NB4 (cell line): ENCODE data around the gene AMIGO3.

Experiments used
- DNase-seq: peaks from one replicate; pipeline ENCODE4 v3.0.0; 2010; ENCODE audit warnings: low read depth
- H3K4me3 ChIP-seq: one replicate; pipeline ENCODE4 v1.5.1; 2011; ENCODE audit warnings: mild to moderate bottlenecking, low read depth, low read length, moderate library complexity
- MYC ChIP-seq: IDR thresholded peaks from 2 replicates; pipeline ENCODE4 v1.6.1; 2011; ENCODE audit warnings: low read depth, low read length
- POLR2A ChIP-seq: IDR thresholded peaks from 2 replicates; pipeline ENCODE4 v1.6.1; 2011; ENCODE audit warnings: mild to moderate bottlenecking; ENCODE audit not compliant: insufficient read length; ENCODE audit errors: extremely low read depth
- TF ChIP-seq, protein P1 (sequence below): IDR thresholded peaks from one replicate; pipeline ENCODE4 v1.5.1; 2012; ENCODE audit warnings: low read depth, low read length
- TF ChIP-seq, protein P2 (sequence below): IDR thresholded peaks from 2 replicates; pipeline ENCODE4 v1.6.1; 2011; ENCODE audit warnings: low read depth, low read length

AMIGO3 gene

GRCh38 chr3:49738067-49738713 lies 18.7 kb upstream of the AMIGO3 start:
- no peak overlapping the region for H3K4me3 ChIP-seq
- DNase-seq = no peak
- TF ChIP-seq, protein P1, sequence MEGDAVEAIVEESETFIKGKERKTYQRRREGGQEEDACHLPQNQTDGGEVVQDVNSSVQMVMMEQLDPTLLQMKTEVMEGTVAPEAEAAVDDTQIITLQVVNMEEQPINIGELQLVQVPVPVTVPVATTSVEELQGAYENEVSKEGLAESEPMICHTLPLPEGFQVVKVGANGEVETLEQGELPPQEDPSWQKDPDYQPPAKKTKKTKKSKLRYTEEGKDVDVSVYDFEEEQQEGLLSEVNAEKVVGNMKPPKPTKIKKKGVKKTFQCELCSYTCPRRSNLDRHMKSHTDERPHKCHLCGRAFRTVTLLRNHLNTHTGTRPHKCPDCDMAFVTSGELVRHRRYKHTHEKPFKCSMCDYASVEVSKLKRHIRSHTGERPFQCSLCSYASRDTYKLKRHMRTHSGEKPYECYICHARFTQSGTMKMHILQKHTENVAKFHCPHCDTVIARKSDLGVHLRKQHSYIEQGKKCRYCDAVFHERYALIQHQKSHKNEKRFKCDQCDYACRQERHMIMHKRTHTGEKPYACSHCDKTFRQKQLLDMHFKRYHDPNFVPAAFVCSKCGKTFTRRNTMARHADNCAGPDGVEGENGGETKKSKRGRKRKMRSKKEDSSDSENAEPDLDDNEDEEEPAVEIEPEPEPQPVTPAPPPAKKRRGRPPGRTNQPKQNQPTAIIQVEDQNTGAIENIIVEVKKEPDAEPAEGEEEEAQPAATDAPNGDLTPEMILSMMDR = no peak

DNA sequence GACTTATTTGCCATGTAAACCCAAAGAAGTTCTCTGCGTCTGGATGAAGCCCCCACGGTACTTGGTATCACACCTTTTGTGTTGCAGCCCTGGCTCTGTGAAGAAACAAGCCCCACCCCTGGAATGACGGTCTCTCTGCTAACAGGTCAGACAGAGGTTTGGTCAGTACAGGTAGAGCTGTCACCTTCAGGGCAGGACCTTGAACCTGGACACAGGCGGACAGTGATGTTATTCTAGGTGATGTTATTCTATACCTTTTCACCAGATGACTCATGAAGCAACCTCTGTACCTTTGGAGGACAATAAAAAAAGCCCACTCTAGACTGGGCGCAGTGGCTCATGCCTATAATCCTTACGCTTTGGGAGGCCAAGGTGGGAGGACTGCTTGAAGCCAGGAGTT lies 15.3 kb upstream of the AMIGO3 start:
- TF ChIP-seq, protein P2, sequence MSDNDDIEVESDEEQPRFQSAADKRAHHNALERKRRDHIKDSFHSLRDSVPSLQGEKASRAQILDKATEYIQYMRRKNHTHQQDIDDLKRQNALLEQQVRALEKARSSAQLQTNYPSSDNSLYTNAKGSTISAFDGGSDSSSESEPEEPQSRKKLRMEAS = no peak
- TF ChIP-seq, protein P1 = no peak
- TF ChIP-seq MYC = no peak
- no peak for TF ChIP-seq POLR2A
- DNase-seq = no peak
- no peak overlapping the region for H3K4me3 ChIP-seq

- no peak overlapping the region for H3K4me3 ChIP-seq
- TF ChIP-seq MYC (no peak), POLR2A (no peak)
- TF ChIP-seq, protein P2 = no peak
- TF ChIP-seq, protein P1 = no peak
- DNase-seq = no peak
These were observed 14.1 kb upstream of the AMIGO3 start for GRCh38 chr3:49733551-49733950.

DNA sequence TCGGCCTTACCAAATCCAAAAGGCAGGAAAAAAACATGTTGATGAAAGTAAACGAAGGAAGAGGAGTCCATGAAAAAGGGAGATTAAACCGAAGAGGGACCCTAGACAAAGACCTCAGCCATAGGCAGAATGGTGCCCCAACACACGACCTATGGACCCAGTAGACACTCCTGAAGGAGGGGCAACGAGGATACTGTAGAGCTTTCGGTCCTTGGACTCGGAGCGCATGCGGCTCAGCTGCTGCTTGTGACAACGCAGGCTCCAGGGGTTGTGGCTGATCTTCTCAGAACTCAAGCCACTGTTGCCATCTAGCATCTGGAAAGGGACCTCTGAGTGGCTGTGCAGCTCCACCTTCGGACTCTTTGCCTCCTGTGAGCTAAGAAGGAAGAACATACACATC lies 13.1 kb upstream of the AMIGO3 start:
- TF ChIP-seq, protein P2 = no peak
- TF ChIP-seq, protein P1 = no peak
- TF ChIP-seq POLR2A (no peak), MYC (no peak)
- H3K4me3 ChIP-seq = no peak overlapping the region
- DNase-seq = no peak

DNA sequence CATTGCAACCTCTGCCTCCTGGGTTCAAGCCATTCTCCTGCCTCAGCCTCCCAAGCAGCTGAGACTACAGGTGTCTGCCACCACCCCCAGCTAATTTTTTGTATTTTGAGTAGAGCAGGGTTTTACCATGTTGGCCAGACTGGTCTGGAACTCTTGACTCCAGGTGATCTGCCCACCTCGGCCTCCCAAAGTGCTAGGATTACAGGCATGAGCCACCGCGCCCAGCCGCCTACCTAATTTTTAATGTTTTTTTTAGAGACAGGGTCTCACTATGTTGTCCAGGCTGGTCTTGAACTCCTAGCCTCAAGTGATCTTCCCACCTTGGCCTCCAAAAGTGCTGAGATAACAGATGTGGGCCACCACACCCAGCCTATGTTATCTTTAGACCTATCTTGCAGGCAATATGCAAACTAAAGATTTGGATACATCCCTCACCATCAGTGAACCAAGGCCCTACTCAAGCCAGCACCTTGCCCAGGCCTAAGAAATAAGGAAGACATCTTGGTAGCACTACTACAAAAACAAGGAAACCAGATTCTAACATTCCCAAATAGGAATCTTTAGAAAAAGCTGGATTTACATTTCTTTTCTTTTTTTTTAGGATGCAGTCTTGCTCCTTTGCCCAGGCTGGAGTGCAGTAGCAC lies 10.6 kb upstream of the AMIGO3 start:
- DNase-seq = no peak
- TF ChIP-seq, protein P1 = no peak
- TF ChIP-seq, protein P2 = no peak
- no peak for TF ChIP-seq POLR2A
- no peak for TF ChIP-seq MYC
- H3K4me3 ChIP-seq = no peak overlapping the region

DNA sequence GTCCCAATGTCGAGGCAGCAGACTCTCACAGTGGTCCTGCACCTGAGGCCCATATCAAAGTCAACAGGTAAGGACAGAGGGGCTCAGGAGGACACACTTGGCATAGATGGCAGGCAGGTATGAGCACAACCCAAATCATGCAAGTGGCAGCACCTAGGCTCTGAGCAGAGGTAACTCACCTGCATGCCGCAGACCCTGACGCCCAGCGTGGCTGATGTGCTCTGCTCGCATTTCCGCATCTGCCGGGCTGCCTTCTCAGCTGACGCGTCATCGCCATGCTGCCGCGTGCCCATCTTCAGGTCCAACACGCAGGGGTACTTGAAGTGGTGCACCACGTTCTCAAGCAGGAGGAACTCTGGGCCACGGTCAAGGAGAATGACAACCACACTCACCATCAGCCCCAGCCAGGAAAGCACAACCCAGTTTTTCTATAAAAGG lies 8.5 kb upstream of the AMIGO3 start:
- H3K4me3 ChIP-seq = no peak overlapping the region
- TF ChIP-seq POLR2A (no peak), MYC (no peak)
- TF ChIP-seq, protein P1 = no peak
- TF ChIP-seq, protein P2 = no peak
- DNase-seq = no peak
